BLaER1 treated with 17β-estradiol and CSF1 and Interleukin-3, amounts not matched to agents 10 nM and 100 nM (cell line): ENCODE results near the gene IFT25.
A peak's percentile ranks its signal among the peaks of the same experiment; 100 is the strongest.

Experiments used
- H3K27ac ChIP-seq, 11 experiments: shearing (Covaris generic); formaldehyde crosslinking; 2 replicates each; pipeline ENCODE4 v1.8.1; 2022
- H3K27me3 ChIP-seq, 11 experiments: shearing (Covaris generic); formaldehyde crosslinking; 2 replicates each; pipeline ENCODE4 v1.8.1; 2022
- H3K36me3 ChIP-seq, 11 experiments: shearing (Covaris generic); formaldehyde crosslinking; 2 replicates each; pipeline ENCODE4 v1.8.1; 2022
- H3K4me1 ChIP-seq, 10 experiments: shearing (Covaris generic); formaldehyde crosslinking; 2 replicates each; pipeline ENCODE4 v1.8.1; 2022
- H3K4me2 ChIP-seq, 11 experiments: shearing (Covaris generic); formaldehyde crosslinking; 2 replicates each; pipeline ENCODE4 v1.8.1; 2022
- H3K4me3 ChIP-seq, 10 experiments: shearing (Covaris generic); formaldehyde crosslinking; 2 replicates each; pipeline ENCODE4 v1.8.1; 2022
- H3K9ac ChIP-seq, 11 experiments: shearing (Covaris generic); formaldehyde crosslinking; 2 replicates each; pipeline ENCODE4 v1.8.1; 2022
- H3K9me3 ChIP-seq, 11 experiments: shearing (Covaris generic); formaldehyde crosslinking; replicated peaks in 1 of 11; 2 replicates each; pipeline ENCODE4 v1.8.1; 2022
- H4K20me1 ChIP-seq, 11 experiments: shearing (Covaris generic); formaldehyde crosslinking; 2 replicates each; pipeline ENCODE4 v1.8.1; 2022
- Cebpa-rat ChIP-seq, 11 experiments: shearing (Covaris generic); IDR thresholded peaks; 2 replicates each; pipeline ENCODE4 v1.8.1; 2022

Gene IFT25

DNA sequence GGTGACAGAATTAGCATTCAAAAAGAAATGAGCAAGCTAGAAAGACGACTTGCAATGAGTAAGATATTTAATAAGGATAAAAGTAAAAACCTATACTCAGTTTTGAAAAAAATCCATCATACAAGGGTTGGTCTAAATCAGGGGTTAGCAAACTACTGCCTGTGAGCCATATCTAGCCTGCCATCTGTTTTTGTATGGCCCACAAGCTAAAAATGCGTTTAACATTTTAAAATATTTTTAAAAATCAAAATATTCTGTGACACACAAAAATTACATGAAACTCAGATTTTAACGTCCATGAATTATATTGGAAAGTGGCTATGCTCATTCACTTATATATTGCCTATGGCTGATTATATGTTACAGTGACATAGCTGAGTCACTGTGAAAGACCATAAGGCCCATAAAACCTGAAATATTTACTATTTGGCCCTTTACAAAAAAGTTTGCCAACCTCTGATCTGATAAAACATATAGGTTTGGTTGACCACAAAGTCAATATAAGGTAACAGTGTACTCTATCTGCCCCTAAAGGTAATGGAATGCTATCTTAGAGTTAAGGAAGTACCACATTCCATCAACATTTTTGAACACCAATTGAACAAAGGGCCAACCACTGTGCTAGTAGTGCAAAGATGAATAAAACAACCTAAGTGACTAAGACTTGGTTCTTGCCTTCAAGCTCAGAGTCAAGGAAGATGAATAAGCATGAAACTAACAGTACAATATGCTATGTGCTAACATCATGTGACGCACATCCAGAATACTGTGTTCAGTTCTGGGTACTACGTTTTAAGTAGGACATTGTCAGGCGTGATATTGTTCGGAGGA lies 3.2 kb downstream of the IFT25 start:
- H3K9me3 ChIP-seq: no peaks in the 10 kb centered on the region
- H3K4me2 ChIP-seq: no peak overlapping the region
- no peak overlapping the region for H3K27ac ChIP-seq

DNA sequence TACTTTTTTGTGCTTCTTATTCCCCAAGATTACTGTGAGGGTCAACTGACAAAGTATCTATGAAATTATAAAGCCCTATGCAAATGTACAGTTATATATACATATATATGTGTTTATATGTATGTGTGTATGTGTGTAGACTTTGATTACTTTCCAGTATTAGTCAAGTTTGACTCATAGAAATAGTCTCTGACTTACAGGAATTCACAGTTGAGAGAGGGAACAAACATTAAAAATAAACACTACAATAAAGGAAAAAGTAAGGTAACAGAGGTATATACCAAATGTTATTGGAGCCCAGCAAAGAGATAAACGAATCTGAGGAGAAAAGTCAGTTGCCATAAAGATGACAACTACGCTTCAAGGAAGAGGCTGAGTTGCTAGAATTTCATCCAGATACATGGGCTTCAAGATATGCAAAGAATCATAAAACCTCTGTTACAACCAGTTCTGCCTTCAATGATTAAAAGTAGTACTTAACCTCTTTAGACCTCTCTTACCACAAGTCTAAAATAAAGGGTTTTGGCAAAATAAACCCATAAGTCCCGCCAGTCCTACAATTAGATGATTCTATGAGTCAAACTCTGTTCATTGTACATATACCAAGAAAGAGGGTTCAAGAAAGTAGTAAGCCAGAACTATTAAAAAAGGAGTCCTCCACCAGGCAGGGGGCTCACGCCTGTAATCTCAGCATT lies 7.2 kb downstream of the IFT25 start:
- Histone ChIP-seq H3K27me3 (no peaks in the 10 kb centered on the region), H4K20me1 (no peaks in the 10 kb centered on the region; a peak in 2 of 22 replicates), H3K4me1 (peaks cover 0 to 9% (median 0%) of the 10 kb centered on the region in 10 experiments; a peak in 3 of 20 replicates), H3K36me3 (peaks cover 38 to 76% (median 66%) of the 10 kb centered on the region in 11 experiments), H3K9me3 (peaks cover 16 to 28% (median 23%) of the 10 kb centered on the region in 11 experiments), H3K4me2 (no peak overlapping the region), H3K9ac (no peak overlapping the region), H3K27ac (no peak overlapping the region), H3K4me3 (no peak overlapping the region)
- no peak for TF ChIP-seq Cebpa-rat (IDR thresholded peaks at IDR 0.05)

More for the DNA sequence above, 3.2 kb downstream of the IFT25 start:
- peaks cover 0 to 39% (median 26%) of the 10 kb centered on the region in 11 experiments; a peak in 19 of 22 replicates for H3K36me3 ChIP-seq
- H3K4me1 ChIP-seq: peaks cover 21 to 30% (median 24%) of the 10 kb centered on the region in 10 experiments
- H3K9ac ChIP-seq: no peak overlapping the region
- no peak for TF ChIP-seq Cebpa-rat (IDR thresholded peaks at IDR 0.05)
- peaks cover 0 to 4% (median 0%) of the 10 kb centered on the region in 11 experiments; a peak in 3 of 22 replicates for H4K20me1 ChIP-seq
- H3K27me3 ChIP-seq: no peaks in the 10 kb centered on the region
- H3K4me3 ChIP-seq: no peak overlapping the region

DNA sequence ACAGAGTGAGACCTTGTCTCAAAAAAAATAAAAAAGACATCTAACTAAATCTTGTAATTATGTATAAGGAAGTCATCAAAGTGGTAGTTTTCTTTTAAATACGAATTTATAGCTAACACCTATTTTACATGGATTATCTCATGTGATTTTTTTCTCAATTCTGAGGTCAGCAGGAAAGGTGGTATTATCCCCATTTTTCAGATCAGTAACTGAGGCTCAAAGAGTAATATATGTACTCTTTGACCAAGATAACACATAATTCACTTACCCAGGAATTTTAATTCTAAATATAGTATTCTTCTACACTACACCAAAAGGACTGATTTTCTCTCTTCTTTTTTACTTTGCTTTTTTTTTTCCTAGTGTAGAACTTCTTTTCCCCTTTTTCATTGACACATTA lies 9.1 kb downstream of the IFT25 start:
- peaks cover 52 to 95% (median 82%) of the 10 kb centered on the region in 11 experiments for H3K36me3 ChIP-seq
- no peak overlapping the region for H3K4me2 ChIP-seq
- no peak overlapping the region for H3K9ac ChIP-seq
- peaks cover 29 to 44% (median 35%) of the 10 kb centered on the region in 11 experiments for H3K9me3 ChIP-seq
- H3K4me1 ChIP-seq: no peaks in the 10 kb centered on the region
- H3K4me3 ChIP-seq: no peak overlapping the region
- no peaks in the 10 kb centered on the region; a peak in 2 of 22 replicates for H4K20me1 ChIP-seq
- H3K27ac ChIP-seq: no peak overlapping the region
- no peaks in the 10 kb centered on the region for H3K27me3 ChIP-seq
- TF ChIP-seq Cebpa-rat (IDR thresholded peaks at IDR 0.05): no peak

DNA sequence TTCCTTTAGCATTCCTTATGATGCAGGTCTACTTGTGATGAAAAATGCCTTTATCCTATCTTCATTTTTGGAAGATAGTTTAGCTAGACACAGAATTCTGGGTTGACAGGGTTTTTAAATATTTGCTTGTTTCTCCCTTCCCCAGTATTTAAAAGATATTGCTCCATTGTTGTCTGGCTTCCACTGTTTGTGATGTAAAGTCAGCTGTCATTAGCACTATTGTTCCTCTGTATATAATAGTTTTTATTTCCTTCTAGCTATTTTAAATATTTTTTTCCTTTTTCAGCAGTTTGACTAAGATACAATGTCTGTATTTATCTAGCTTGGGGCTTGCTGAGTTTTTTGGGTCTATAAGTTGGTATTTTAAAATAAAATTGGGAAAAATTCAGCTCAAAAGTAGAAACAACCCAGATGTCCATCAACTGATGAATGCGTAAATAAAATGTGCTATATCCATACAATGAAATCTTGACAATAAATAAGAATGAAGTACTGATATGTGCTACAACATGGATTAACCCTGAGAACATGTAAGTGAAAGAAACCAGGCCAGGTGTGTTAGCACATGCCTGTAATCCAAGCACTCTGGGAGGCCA lies 11.2 kb downstream of the IFT25 start:
- Histone ChIP-seq H3K27me3 (no peaks in the 10 kb centered on the region), H3K4me1 (no peaks in the 10 kb centered on the region), H3K4me2 (no peak overlapping the region), H3K36me3 (peaks cover 58 to 96% (median 82%) of the 10 kb centered on the region in 11 experiments), H4K20me1 (no peaks in the 10 kb centered on the region), H3K9ac (no peak overlapping the region), H3K9me3 (peaks cover 29 to 44% (median 35%) of the 10 kb centered on the region in 11 experiments), H3K4me3 (no peak overlapping the region), H3K27ac (no peak overlapping the region)
- TF ChIP-seq Cebpa-rat (IDR thresholded peaks at IDR 0.05): no peak

DNA sequence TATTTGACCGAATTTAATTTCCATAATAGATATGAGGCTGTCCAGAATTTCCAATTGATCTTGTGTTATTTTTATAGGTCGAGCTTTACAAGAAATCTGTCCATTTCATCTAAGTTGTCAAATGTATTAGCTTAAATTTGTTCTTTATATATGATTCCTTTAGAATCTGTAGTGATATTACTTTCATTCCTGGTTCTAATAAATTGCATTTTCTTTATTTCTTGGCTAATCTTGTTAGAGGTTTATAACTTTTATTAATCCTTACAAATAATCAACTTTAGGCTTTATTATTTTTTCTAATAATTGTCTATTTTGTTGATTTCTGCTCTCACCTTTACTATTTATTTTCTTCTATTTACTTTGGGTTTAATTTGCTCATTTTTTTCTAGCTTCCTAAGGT lies 14.0 kb downstream of the IFT25 start:
- H3K27ac ChIP-seq: no peak overlapping the region
- no peak for TF ChIP-seq Cebpa-rat (IDR thresholded peaks at IDR 0.05)
- peaks cover 69 to 95% (median 84%) of the 10 kb centered on the region in 11 experiments for H3K36me3 ChIP-seq
- H3K4me2 ChIP-seq: no peak overlapping the region
- peaks cover 0 to 6% (median 0%) of the 10 kb centered on the region in 10 experiments; a peak in 4 of 20 replicates for H3K4me1 ChIP-seq
- peaks cover 29 to 44% (median 35%) of the 10 kb centered on the region in 11 experiments for H3K9me3 ChIP-seq
- H3K9ac ChIP-seq: no peak overlapping the region
- H3K4me3 ChIP-seq: no peak overlapping the region
- no peaks in the 10 kb centered on the region for H4K20me1 ChIP-seq
- H3K27me3 ChIP-seq: no peaks in the 10 kb centered on the region

DNA sequence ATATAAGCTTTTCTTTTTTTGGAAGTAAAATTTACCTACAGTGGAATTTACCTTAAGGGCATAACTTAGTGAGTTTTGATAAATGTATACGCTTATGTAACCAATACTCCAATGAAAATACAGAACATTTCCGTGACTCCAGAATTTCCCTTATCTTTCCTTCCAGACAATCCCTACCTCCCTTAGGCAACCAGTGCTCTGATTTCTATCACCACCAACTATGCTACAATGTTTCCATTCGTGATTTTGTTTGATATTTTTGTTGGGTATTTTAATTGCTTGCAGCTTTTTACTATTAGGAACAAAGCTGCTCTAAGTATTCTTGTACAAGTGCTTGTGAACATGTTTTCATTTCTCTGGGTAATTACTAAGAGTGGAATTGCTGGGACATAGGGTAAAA lies 14.6 kb downstream of the IFT25 start:
- H3K36me3 ChIP-seq: peaks cover 71 to 95% (median 83%) of the 10 kb centered on the region in 11 experiments
- peaks cover 29 to 42% (median 35%) of the 10 kb centered on the region in 11 experiments for H3K9me3 ChIP-seq
- TF ChIP-seq Cebpa-rat (IDR thresholded peaks at IDR 0.05): no peak
- no peak overlapping the region for H3K27ac ChIP-seq
- H3K4me3 ChIP-seq: no peak overlapping the region
- peaks cover 0 to 6% (median 0%) of the 10 kb centered on the region in 10 experiments; a peak in 4 of 20 replicates for H3K4me1 ChIP-seq
- H3K27me3 ChIP-seq: no peaks in the 10 kb centered on the region
- no peaks in the 10 kb centered on the region for H4K20me1 ChIP-seq
- H3K4me2 ChIP-seq: no peak overlapping the region
- no peak overlapping the region for H3K9ac ChIP-seq

DNA sequence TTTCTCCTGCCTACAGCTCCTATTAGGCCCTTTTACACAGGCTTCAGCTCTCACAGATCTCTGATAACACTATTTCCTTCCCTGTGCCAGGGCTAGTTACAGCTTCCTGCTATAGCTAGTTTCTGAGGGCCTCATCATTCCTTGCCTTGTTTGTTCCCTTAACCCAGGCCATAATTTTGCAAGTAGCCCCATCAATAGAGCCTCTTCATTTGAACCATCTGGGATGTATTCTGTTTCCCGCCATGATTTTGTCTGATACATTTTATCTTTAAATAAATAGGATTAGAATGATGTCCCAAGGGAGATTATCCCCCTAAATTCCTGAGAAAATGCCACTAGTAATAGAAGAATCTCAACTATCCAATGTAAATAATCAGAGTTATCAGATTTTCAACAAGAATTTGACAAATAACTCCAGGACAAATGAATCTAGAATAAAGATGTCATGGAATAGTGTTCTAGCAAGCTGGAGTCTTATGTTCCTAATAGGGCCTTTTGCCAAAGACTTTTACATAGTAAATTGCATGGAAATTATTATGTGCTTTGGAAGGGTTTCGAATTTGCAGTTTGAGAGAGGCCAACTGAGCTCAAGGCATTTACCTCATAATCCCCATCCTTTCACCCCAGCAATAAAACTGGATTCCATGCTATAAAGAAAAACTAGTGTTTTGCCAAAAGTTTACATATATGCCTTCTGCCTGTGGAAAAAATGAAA lies 16.1 kb downstream of the IFT25 start:
- Histone ChIP-seq H3K4me2 (no peak overlapping the region), H4K20me1 (no peaks in the 10 kb centered on the region), H3K9me3 (peaks cover 15 to 27% (median 24%) of the 10 kb centered on the region in 11 experiments), H3K4me3 (no peak overlapping the region), H3K4me1 (peaks cover 0 to 6% (median 0%) of the 10 kb centered on the region in 10 experiments; a peak in 4 of 20 replicates), H3K36me3 (peaks cover 60 to 94% (median 77%) of the 10 kb centered on the region in 11 experiments), H3K27ac (no peak overlapping the region), H3K9ac (no peak overlapping the region), H3K27me3 (no peaks in the 10 kb centered on the region)
- no peak for TF ChIP-seq Cebpa-rat (IDR thresholded peaks at IDR 0.05)

DNA sequence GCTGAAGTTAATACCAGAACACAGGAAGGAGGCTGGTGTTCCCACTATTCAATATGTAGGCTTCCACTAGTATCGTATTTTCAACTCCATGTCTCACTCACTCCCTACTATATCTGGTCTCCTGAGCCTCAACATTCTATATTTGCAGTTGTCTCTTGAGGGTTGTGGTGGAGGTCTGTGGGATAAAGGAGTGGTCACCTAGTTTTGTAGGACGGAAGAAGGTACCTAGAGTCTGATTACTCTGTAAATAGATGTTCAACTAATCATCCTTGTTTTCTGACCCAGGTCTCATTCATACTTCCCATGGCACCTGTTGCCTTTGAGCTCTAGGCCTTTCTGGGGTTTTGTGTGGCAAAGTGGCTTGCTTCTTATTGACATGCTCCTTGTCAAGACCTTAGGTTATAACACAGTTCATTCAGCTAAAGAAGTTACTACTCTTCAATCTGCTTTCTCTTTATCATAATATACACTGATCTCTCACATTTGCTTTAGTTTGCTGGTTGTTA lies 18.1 kb downstream of the IFT25 start:
- H4K20me1 ChIP-seq: no peaks in the 10 kb centered on the region
- H3K4me2 ChIP-seq: peak overlapping the region in 1 of 11 experiments; percentile 21; a peak in 1 of 22 replicates
- no peak overlapping the region for H3K9ac ChIP-seq
- peaks cover 67 to 94% (median 71%) of the 10 kb centered on the region in 11 experiments for H3K36me3 ChIP-seq
- peaks cover 1 to 8% (median 7%) of the 10 kb centered on the region in 11 experiments for H3K9me3 ChIP-seq
- H3K4me1 ChIP-seq: peaks cover 0 to 6% (median 0%) of the 10 kb centered on the region in 10 experiments; a peak in 4 of 20 replicates
- no peak overlapping the region for H3K27ac ChIP-seq
- TF ChIP-seq Cebpa-rat (IDR thresholded peaks at IDR 0.05): no peak
- H3K4me3 ChIP-seq: no peak overlapping the region
- H3K27me3 ChIP-seq: no peaks in the 10 kb centered on the region
